DMS114 treated with DMSO at 0.1 percent for 48 hours (cell line): Measurements from ENCODE around the gene ABLIM1.

ENCODE experiments used
- DNase-seq: peaks from one replicate; lab custom pipeline; 2025; ENCODE audit not compliant: unreplicated experiment; lab: John Stamatoyannopoulos, UW

ABLIM1 gene

GRCh38 chr10:114420811-114421485 lies 237.1 kb downstream of the ABLIM1 start:
- no peak for DNase-seq

- no peak for DNase-seq
These were observed 240.0 kb downstream of the ABLIM1 start for GRCh38 chr10:114418109-114418508.

DNA sequence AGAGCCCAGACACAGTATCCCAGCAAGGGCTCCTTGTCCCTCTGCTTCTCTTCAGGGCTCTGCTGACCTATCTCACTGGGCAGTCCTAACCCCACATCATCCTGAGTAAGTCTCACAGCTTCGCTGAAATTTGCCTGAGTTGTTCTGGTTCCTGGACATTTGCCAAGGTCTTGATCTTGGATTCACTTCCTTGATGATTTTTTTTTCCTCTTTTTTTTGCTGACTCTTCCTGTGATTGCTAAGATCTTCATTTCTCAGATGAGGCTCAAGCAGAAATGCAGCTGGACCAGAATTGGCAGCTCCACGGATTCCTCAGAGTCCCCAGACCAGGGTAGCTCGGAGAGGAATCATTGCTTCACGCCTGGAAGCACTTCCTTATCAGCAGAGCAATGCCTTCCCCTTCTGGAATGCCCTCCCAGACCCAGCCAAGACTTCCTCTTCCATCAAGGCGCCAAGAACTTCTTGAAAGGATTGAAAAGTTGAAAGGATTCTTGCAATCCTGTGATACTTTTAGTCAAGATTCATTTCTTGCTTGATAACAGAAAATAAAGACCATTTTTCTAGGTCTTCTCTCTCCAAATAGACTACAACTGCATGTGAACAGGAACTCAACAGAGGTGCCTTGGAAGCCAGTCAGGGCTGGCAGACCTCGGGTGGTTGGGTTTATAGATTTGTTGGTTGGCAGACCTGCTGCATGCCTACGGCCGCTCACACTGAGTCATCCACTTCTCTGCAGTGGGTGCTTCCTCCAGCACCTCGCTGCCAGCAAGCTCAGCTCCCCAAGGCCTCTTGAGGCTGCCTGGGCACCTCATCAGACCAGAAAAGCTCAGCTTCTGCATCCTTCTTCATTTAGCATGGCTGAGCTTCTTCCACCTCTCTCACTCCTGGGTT lies 244.9 kb downstream of the ABLIM1 start:
- DNase-seq = no peak

GRCh38 chr10:114408968-114409444 lies 249.1 kb downstream of the ABLIM1 start:
- no peak for DNase-seq

DNA sequence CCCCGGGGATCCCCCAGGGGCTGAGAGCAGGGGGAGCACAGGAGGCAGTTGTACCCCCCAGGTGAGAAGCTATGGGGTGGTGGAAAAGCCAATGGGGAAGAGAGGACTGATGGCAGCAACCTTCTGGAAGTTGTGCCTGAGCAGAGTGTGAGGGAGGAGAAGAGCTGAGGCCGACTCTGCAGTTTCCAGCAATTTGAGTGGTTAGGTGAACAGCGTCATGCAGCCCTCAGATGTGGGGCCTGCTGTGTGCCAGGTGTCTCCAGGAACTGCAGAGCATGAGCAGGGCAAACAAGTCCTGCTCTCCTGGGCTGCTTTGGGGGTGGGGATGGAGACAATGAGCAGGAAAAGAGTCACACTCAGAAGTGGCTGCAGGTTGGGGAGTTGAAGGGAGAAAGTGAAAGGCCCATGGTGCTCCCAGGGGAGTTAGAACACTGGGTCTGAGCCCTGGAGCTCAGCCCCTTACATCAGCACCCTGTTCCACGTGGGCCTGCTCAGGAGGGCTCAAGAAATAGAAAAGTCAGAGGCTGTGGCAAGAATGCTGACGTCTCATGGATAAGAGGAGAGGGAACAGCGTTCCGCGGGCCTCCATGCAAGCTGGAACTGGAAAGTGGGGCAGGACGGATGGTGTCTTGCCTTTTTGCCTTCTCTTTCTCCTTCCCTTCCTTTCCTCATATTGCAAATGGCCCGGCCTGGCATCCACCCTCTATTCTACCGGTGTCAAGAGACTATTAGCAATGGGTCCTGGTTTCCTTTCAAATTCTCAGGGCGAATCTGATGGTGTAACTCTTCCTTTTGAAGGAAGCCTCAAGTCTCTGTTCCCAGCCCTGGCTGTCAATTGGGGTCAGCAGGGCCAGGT lies 249.7 kb downstream of the ABLIM1 start:
- DNase-seq = no peak

- DNase-seq = no peak
These were observed 251.6 kb downstream of the ABLIM1 start for GRCh38 chr10:114406455-114406854.

DNA sequence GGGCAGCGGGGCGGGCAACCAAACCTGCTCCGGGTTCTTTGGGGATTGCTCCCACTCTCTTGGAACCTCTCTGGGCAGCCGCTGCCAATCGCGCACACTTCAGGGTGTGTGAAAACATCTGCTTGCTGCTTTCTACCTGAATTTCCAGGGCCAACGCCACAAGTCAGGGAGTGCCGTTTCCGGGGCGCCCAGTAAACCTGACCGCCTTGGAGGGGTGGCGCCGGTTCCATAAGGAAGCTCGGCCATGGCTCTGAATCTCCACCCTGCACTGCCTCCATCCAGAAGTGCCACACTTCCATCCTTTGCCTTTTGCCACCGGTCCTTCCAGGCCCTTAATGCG lies 253.1 kb downstream of the ABLIM1 start:
- no peak for DNase-seq

DNA sequence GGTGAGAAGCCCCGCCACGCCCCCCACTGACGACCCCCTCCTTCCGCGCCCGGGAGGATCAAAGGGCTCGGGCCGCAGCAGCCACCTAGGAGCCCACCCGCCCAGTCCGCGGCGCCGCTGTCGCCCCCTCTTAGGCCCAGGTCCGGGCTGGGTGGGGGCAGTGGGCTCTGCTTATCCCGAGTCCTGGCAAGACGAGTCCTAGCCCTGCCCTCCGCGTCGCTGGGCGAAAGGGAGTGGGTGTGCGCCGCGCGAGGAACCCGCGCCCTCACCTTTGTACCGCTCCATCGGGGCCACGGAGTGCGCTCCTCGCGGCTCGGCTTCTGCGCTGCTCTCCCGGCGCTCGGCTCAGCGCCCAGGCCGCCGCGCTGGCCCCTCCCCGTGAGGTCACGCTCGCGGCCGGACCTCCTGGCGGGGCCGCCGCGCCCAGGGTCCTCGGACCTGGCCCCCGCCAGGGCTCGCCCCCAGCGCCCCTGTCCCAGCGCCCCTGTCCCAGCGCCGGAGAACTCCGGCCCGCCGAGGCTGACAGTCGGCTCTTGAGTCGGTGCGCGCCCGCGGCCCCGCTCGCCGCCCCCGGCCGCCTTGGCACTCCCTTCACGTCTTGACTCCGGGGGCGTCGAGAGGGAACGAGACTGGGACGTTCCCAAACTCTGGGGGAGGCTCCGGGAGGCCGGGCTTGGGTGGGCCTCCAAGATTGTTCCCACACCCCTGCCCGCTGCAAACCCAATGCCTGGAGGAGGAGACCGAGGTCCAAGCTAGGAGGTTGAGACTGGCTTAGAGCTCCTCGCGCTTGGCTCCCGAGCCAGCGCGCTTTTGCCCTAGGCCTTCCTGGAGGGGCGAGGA lies 253.7 kb downstream of the ABLIM1 start, which contains the start of gene AFAP1L2:
AFAP1L2 (minus strand) TSS at position 332 of the 840 bp plus-strand sequence; CDS start at position 285, 47 bp downstream.
- DNase-seq = no peak

DNA sequence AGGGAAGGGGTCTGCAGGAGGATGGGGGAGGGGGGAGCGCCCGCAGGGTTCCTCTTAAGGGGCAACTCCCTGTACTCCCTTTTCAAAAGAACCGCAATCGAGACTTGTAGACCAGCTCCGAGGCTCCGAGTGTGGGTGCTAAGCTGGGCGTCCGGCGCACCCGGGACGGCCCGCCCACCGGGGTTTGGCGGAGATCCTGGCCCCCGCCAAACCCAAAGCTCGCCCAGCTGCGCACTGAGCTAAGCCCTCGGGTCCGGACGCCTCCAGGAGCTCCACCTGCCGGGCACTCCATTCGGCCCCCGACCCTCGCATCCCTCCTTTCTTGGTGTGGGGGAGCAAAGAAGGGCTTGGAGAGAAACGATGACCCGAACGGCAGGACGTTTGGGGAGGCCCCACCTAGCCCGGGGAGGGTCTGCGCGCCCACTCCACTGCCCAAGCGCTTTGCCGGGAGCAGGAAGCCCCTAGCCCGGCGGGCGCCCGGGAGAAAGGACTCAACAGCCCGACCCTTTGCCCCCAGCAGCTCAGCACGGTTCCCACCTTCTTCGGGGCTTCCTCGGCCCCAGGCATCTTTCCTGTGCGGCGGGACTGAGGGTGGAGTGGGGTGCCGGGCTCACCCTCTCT lies 254.4 kb downstream of the ABLIM1 start:
- no peak for DNase-seq

DNA sequence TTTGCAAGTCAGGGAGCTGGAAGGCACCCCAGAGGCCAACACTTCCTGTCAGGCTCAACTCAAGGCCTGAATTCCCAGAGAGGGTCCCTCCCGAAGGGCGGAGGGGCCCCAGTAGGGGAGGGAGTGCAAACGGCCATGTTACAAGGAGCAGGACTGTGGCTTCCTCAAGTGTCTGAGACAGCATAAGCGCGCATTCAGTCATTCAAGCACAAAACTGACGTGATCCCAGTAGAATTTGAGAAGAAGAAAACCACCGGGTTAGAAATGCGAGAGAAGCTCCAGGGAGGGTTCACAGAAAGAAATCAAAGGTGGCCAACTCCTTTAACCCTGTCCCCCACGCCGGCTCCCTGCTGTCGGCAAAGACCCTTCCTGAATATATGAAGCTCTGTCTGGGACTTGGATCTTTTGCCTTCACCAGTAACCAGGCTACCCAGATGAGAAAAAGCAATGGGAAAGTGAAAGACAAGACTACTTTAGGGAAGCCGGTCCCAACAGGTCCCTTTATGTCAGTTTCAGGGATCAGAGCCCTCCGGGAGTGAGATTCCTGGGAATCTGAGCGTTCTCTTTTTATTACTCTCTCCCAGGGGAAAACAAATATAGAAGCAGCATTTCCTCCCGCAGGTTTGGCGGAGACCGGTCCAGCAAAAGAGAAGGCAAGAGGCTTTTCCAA lies 255.1 kb downstream of the ABLIM1 start:
- no peak for DNase-seq

GRCh38 chr10:114402233-114402632 lies 255.8 kb downstream of the ABLIM1 start:
- no peak for DNase-seq

DNA sequence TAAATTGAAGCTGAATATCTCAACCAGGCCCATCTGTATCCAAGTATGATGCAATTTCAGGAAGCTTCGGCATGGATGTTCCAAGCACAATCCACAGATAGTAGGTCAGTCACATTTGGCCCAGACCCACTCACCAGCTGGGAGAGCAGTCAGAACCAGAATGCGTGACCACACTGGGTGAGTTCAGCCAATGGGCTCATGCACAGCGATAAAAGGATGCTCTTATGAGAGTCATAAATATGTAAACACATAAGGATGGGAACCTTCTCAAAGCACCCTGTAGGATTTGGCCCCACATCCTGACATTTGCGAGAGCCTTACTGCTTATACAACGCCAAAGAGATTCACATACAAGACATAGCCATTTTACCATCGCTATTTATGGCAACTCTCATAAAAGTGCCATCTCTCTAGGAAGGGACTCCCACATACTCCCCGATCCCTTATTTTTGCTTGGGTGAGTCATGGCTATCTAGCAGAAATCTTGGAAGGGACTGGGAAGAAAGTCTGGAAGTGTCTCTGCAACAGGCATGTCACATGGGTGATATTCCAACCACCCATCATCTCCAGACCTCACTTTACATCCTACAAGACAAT lies 256.8 kb downstream of the ABLIM1 start:
- DNase-seq = no peak

GRCh38 chr10:114400091-114400490 lies 258.0 kb downstream of the ABLIM1 start:
- no peak for DNase-seq

DNA sequence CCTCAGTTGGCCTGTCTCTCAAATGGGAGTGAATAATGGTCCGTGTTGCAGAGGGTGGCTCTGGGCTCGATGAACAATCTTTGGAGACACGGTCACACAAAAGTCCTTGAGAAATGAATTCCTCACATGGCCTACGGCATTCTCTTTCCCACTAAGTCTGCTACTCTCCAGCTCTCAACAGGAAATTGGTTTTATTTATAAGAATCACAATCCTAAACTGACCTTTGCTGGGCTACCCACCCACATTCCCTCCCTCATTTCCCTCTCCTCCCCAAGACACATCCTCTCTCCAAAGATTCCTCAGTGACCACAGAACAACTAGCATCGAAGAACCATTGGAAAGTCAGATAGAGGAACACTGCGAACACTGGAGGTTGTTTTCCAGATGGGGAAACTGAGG lies 258.5 kb downstream of the ABLIM1 start:
- no peak for DNase-seq

DNA sequence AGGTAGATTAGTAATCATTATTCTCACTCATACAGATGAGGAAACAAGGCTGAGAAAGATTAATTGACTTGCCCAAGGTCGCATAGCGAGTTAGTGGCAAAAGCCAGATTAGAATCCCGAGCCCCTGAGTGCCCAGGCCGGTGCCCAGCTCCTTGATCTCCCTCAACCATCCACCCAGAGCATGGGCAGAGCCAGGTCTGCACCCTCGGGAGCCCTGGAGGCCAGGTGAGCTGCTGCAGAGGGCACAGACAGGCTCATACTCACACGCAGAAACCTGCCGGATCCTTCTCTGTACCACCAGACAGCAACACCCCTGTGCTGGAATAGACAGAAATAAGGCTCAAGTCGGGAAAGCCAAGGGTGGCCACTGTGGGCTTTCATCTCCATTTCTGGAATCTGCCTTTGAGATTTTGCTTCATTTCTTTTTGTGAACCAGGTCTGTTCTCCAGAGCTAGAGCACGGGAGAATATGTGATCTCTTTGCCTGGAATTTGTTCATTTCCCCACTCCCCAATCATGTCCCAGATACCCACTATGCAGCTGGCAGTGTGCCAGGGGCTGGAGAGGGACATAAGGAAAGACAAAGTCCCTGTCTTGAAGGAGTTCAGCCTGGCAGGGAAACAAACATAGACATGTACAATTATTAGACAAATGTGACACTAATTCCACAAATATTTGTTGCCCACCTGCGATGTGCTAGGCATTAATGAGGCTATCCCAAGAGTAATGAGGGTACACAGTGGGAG lies 259.3 kb downstream of the ABLIM1 start:
- no peak for DNase-seq

DNA sequence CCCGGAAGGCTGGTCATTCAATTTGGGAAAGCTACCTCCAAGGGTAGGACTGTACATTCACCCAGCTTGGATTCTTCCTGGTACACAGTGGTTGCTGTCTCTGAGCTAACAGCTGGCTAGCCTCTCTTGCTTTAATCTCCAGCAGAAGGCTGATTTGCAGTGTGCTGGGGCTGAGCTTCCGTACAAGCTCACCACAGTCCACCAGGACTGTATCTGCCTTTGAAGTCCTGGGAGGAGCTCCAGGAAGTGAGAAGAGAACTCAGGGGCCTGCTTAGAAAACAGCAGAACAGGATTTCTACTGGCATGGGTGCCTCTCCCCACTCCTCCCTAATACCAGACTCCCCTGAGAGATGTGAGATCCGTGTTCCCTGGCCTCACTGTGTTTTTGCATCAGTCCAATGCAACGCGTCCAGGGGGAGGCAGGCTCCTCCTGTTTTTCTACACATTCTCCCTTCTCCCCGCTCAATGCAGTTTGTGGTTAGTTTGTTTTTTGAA lies 260.4 kb downstream of the ABLIM1 start:
- no peak for DNase-seq

DNA sequence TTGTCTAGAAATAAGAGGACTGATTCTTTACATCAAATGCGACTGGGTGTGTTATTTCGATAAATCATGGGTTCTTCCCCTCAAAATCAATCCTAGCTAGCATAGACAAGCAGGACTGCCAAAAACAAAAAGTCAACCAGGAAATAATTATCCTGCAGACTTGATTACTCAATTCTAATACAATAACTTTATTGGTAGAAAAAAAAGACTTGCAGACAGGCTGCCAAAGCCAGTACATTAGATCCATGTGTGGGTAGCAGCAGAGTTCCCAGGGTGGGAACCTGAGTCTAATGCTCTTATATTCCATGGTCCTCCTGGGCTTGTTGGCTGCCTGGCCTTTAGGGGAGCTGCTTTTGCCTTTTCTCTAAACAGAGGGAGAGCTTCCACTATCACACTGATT lies 261.6 kb downstream of the ABLIM1 start:
- no peak for DNase-seq

DNA sequence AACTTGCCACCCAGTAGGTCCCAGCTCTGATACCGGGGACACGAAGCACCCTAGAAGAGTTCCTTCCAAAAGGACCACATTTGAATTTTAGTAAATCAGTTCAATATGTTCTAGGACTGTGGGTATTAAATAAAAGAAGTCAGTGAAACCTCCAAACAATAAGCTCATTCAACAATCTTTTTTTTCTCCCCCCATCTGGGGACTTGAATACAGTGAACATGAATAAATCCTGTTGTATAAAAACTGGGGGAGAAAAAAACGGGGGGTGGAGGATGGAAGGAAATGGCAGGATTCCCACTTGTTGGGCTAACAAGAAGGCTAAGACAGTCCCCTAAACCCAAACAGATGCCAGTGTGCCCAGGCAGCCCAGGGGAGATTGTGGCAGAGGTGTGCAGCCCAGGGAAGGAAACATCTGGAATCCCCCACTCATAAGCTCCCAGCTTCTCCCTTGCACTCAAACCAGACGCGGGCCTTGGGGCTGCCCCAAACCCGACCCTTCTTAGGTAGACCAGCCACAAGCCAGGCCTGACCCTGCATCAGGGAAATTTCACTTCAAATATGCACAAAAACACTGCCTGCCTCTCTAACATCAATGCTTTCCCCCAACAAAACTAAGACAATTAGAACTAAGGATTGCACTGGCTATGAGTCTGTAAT lies 262.6 kb downstream of the ABLIM1 start:
- DNase-seq = no peak
